ENCODE measurements around the gene FAM149B1. TPM values are rescaled to one million over a fixed set of nuclear protein-coding genes. Genes with fewer than 3 reads are reported as not detected.

Gene FAM149B1
- total and polyA plus RNA-seq, 2 of the 13 experiments (the other 11 are each of a cell fraction or from before 2014, with no cell fraction given): 9.3 to 16.8 TPM

DNA sequence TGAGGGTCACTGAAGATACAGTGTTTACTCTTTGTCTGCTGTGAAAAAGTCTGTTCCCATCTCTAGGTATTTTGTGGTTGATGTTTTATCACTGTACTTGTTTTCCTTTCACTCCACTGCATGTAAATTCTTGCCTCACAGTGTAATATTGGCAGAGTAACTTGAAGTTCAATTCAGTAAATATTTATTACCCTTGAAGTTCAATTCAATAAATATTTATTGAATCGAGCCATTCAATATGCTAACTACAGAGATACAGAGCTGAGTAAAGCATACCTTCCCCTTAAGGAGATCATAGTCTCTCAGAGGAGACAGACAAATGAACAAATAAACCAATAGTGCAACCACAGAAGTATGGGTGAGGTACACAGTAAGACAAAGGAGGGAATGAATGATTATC is 48.5 kb upstream of the FAM149B1 start (continued):
- peak; percentile 33; the same call in 1 of the 2 replicates for TF ChIP-seq CEBPG (CRISPR knock-in tag; IDR thresholded peaks at IDR 0.05)
- TF ChIP-seq SKI (IDR thresholded peaks at IDR 0.05; ENCODE audit: partially characterized antibody): peak; percentile 86
- peak; percentile 26; the same call in 1 of the 2 replicates for TF ChIP-seq MED1 (CRISPR knock-in tag; IDR thresholded peaks at IDR 0.05)
- TF ChIP-seq BCL6 (CRISPR knock-in tag; IDR thresholded peaks at IDR 0.05): peak; percentile 96
- 0 out of 2 replicates have a peak, but pooled peaks have one; percentile 22 for TF ChIP-seq ELF3 (CRISPR knock-in tag; IDR thresholded peaks at IDR 0.05)
- TF ChIP-seq ZNF549 (CRISPR knock-in tag; IDR thresholded peaks at IDR 0.05): no peak
- TF ChIP-seq ZMYM3 (CRISPR knock-in tag; IDR thresholded peaks at IDR 0.05): no peak
- no peak for TF ChIP-seq NFE2 (CRISPR knock-in tag; IDR thresholded peaks at IDR 0.05)
- TF ChIP-seq, protein P1, sequence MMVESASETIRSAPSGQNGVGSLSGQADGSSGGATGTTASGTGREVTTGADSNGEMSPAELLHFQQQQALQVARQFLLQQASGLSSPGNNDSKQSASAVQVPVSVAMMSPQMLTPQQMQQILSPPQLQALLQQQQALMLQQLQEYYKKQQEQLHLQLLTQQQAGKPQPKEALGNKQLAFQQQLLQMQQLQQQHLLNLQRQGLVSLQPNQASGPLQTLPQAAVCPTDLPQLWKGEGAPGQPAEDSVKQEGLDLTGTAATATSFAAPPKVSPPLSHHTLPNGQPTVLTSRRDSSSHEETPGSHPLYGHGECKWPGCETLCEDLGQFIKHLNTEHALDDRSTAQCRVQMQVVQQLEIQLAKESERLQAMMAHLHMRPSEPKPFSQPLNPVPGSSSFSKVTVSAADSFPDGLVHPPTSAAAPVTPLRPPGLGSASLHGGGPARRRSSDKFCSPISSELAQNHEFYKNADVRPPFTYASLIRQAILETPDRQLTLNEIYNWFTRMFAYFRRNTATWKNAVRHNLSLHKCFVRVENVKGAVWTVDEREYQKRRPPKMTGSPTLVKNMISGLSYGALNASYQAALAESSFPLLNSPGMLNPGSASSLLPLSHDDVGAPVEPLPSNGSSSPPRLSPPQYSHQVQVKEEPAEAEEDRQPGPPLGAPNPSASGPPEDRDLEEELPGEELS (CRISPR knock-in tag; IDR thresholded peaks at IDR 0.05): 0 out of 2 replicates have a peak, but pooled peaks have one; percentile 27
- no peak for TF ChIP-seq LCORL (IDR thresholded peaks at IDR 0.05)
- peak; percentile 24; the same call in 1 of the 2 replicates for TF ChIP-seq LCORL (CRISPR knock-in tag; IDR thresholded peaks at IDR 0.05)
- TF ChIP-seq CREM (IDR thresholded peaks at IDR 0.05): peak; percentile 58; the same call in 1 of the 2 replicates
- no peak for TF ChIP-seq CREM (CRISPR knock-in tag; IDR thresholded peaks at IDR 0.05)
- TF ChIP-seq NFIC (IDR thresholded peaks at IDR 0.05; ENCODE audit: low read length): peak; percentile 48; the same call in 1 of the 2 replicates
- 0 out of 2 replicates have a peak, but pooled peaks have one; percentile 29 for TF ChIP-seq SOX5 (CRISPR knock-in tag; IDR thresholded peaks at IDR 0.05; ENCODE audit: borderline replicate concordance)
- peak; percentile 30 for TF ChIP-seq TBL1XR1 (IDR thresholded peaks at IDR 0.05; ENCODE audit: borderline replicate concordance, low read length, partially characterized antibody)
- TF ChIP-seq FOXK1 (CRISPR knock-in tag; IDR thresholded peaks at IDR 0.05; ENCODE audit: borderline replicate concordance, low read depth): peak; percentile 62; the same call in 1 of the 2 replicates
- TF ChIP-seq ZNF264 (CRISPR knock-in tag; IDR thresholded peaks at IDR 0.05): no peak
- TF ChIP-seq, protein P2, sequence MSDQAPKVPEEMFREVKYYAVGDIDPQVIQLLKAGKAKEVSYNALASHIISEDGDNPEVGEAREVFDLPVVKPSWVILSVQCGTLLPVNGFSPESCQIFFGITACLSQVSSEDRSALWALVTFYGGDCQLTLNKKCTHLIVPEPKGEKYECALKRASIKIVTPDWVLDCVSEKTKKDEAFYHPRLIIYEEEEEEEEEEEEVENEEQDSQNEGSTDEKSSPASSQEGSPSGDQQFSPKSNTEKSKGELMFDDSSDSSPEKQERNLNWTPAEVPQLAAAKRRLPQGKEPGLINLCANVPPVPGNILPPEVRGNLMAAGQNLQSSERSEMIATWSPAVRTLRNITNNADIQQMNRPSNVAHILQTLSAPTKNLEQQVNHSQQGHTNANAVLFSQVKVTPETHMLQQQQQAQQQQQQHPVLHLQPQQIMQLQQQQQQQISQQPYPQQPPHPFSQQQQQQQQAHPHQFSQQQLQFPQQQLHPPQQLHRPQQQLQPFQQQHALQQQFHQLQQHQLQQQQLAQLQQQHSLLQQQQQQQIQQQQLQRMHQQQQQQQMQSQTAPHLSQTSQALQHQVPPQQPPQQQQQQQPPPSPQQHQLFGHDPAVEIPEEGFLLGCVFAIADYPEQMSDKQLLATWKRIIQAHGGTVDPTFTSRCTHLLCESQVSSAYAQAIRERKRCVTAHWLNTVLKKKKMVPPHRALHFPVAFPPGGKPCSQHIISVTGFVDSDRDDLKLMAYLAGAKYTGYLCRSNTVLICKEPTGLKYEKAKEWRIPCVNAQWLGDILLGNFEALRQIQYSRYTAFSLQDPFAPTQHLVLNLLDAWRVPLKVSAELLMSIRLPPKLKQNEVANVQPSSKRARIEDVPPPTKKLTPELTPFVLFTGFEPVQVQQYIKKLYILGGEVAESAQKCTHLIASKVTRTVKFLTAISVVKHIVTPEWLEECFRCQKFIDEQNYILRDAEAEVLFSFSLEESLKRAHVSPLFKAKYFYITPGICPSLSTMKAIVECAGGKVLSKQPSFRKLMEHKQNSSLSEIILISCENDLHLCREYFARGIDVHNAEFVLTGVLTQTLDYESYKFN (CRISPR knock-in tag; conservative IDR thresholded peaks at IDR 0.05): peak; percentile 71
- TF ChIP-seq ZNF180 (CRISPR knock-in tag; IDR thresholded peaks at IDR 0.05; ENCODE audit: borderline replicate concordance, low read depth): no peak
- peak; percentile 42; the same call in 1 of the 2 replicates for TF ChIP-seq HMG20A (CRISPR knock-in tag; IDR thresholded peaks at IDR 0.05; ENCODE audit: borderline replicate concordance)
- no peak for TF ChIP-seq SATB2 (CRISPR knock-in tag; IDR thresholded peaks at IDR 0.05)
- no peak for TF ChIP-seq SOX13 (IDR thresholded peaks at IDR 0.05)
- TF ChIP-seq SOX13 (CRISPR knock-in tag; conservative IDR thresholded peaks at IDR 0.05 in 1 of 2, IDR thresholded peaks at IDR 0.05 in 1 of 2): peak in 1 of 2 experiments; percentile 46; a peak in 2 of 4 replicates
- peak; percentile 75 for TF ChIP-seq HHEX (CRISPR knock-in tag; IDR thresholded peaks at IDR 0.05)
- TF ChIP-seq KAT2B (IDR thresholded peaks at IDR 0.05; ENCODE audit: borderline replicate concordance, low read depth, low read length): peak; percentile 67
- TF ChIP-seq IRF2 (CRISPR knock-in tag; IDR thresholded peaks at IDR 0.05): 0 out of 2 replicates have a peak, but pooled peaks have one; percentile 24
- peak; percentile 37; the same call in 1 of the 2 replicates for TF ChIP-seq GFI1 (CRISPR knock-in tag; IDR thresholded peaks at IDR 0.05; ENCODE audit: borderline replicate concordance)
- peak; percentile 38; the same call in 1 of the 2 replicates for TF ChIP-seq SAP130 (CRISPR knock-in tag; IDR thresholded peaks at IDR 0.05; ENCODE audit: low read depth)
- peak; percentile 41; the same call in 1 of the 2 replicates for TF ChIP-seq TCF7L2 (IDR thresholded peaks at IDR 0.05; ENCODE audit: low read depth, low read length)

Data from HepG2 (cell line).